NB4 (cell line): ENCODE measurements around the gene PRCP.
"Not testable (repeated sequence)": the region's sequence is repeated elsewhere in the genome, so short reads cannot be mapped to it uniquely, and the experiment has no call there.

Experiments
- DNase-seq: peaks from one replicate; pipeline ENCODE4 v3.0.0; 2010; ENCODE audit warnings: low read depth
- H3K4me3 ChIP-seq: one replicate; pipeline ENCODE4 v1.5.1; 2011; ENCODE audit warnings: mild to moderate bottlenecking, low read depth, low read length, moderate library complexity
- CTCF ChIP-seq: IDR thresholded peaks from one replicate; pipeline ENCODE4 v1.5.1; 2012; ENCODE audit warnings: low read depth, low read length
- MAX ChIP-seq: IDR thresholded peaks from 2 replicates; pipeline ENCODE4 v1.6.1; 2011; ENCODE audit warnings: low read depth, low read length
- MYC ChIP-seq: IDR thresholded peaks from 2 replicates; pipeline ENCODE4 v1.6.1; 2011; ENCODE audit warnings: low read depth, low read length
- POLR2A ChIP-seq: IDR thresholded peaks from 2 replicates; pipeline ENCODE4 v1.6.1; 2011; ENCODE audit warnings: mild to moderate bottlenecking; ENCODE audit not compliant: insufficient read length; ENCODE audit errors: extremely low read depth

PRCP gene

GRCh38 chr11:82900277-82901164 lies at the start of gene PRCP:
Gene PRCP (minus strand): TSS chr11:82900430. CDS start chr11:82900402, 28 bp downstream.
- TF ChIP-seq MAX (no peak; the same call in none of the 2 replicates), CTCF (no peak), POLR2A (peak; percentile 95), MYC (peak; percentile 95)
- peak; percentile 99 for DNase-seq
- H3K4me3 ChIP-seq: peak within 1 kb of the TSS; percentile 93

- no peak overlapping the region for H3K4me3 ChIP-seq
- DNase-seq: no peak
- TF ChIP-seq CTCF: no peak
- TF ChIP-seq MYC: no peak
- TF ChIP-seq MAX: no peak
- no peak for TF ChIP-seq POLR2A
Measured at GRCh38 chr11:82949352-82949751, 49.1 kb upstream of the PRCP start.

- TF ChIP-seq MYC (no peak), CTCF (no peak), MAX (no peak), POLR2A (no peak)
- H3K4me3 ChIP-seq: no peak overlapping the region
- no peak for DNase-seq
Measured at GRCh38 chr11:82945682-82946081, 45.5 kb upstream of the PRCP start.

- not testable (repeated sequence) for H3K4me3 ChIP-seq, DNase-seq
Measured at GRCh38 chr11:82945041-82945440, 44.8 kb upstream of the PRCP start.

- H3K4me3 ChIP-seq: no peak overlapping the region
- TF ChIP-seq CTCF (no peak), MAX (no peak), MYC (no peak), POLR2A (no peak)
- DNase-seq: no peak
Measured at GRCh38 chr11:82944198-82944597, 44.0 kb upstream of the PRCP start.

GRCh38 chr11:82943430-82943829 lies 43.2 kb upstream of the PRCP start:
- H3K4me3 ChIP-seq, DNase-seq: not testable (repeated sequence)

- no peak overlapping the region for H3K4me3 ChIP-seq
- no peak for TF ChIP-seq POLR2A
- TF ChIP-seq MYC: no peak
- TF ChIP-seq CTCF: no peak
- no peak for TF ChIP-seq MAX
- no peak for DNase-seq
Measured at GRCh38 chr11:82942376-82942775, 42.1 kb upstream of the PRCP start.
